ENCODE measurements around the gene ELAVL1. TPM values are rescaled to one million over a fixed set of nuclear protein-coding genes. Genes with fewer than 3 reads are reported as not detected.

Gene ELAVL1
- total and polyA plus RNA-seq, 3 donors from 2014 or later: 75.7 to 128 (median 84.8) TPM

DNA sequence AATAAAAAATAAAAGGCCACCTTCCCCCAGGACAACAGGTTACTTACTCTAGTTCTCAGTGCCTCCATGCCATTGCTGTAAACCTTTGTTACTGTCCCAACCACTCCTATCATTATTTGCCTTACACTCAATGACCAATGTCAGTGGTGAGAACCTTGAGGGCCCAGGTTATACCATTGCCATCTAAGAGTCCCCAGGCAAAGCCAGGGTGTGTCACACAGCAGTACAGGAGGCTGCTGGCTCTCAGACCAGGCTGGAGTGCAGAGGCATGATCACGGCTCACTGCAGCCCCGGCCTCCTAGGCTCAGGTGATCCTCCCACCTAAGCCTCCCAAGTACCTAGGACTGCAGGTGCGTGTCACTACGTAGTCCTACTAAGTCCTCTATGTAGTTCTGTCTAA, 6.1 kb downstream of the ELAVL1 start:
- DNase-seq: no peak
- 93% methylated on average over 4 of the region's 4 CpGs; no CpG with 5 or more reads in 1 of the 2 donors for WGBS, 2 donors
- Histone ChIP-seq H3K27me3 (no peaks in the 10 kb centered on the region), H3K4me1 (peaks cover 36% of the 10 kb centered on the region), H3K36me3 (ENCODE audit: low read depth, missing control alignments) (no peaks in the 10 kb centered on the region), H3K27ac (no peak overlapping the region), H3K9me3 (no peaks in the 10 kb centered on the region), H3K4me3 (no peak overlapping the region)
- TF ChIP-seq, protein P1, sequence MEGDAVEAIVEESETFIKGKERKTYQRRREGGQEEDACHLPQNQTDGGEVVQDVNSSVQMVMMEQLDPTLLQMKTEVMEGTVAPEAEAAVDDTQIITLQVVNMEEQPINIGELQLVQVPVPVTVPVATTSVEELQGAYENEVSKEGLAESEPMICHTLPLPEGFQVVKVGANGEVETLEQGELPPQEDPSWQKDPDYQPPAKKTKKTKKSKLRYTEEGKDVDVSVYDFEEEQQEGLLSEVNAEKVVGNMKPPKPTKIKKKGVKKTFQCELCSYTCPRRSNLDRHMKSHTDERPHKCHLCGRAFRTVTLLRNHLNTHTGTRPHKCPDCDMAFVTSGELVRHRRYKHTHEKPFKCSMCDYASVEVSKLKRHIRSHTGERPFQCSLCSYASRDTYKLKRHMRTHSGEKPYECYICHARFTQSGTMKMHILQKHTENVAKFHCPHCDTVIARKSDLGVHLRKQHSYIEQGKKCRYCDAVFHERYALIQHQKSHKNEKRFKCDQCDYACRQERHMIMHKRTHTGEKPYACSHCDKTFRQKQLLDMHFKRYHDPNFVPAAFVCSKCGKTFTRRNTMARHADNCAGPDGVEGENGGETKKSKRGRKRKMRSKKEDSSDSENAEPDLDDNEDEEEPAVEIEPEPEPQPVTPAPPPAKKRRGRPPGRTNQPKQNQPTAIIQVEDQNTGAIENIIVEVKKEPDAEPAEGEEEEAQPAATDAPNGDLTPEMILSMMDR (IDR thresholded peaks at IDR 0.05): no peak
- TF ChIP-seq POLR2A (IDR thresholded peaks at IDR 0.05): no peak
- intact Hi-C loops (cut with DNase I; ENCODE audit: low total_unique reads): no loop called here

DNA sequence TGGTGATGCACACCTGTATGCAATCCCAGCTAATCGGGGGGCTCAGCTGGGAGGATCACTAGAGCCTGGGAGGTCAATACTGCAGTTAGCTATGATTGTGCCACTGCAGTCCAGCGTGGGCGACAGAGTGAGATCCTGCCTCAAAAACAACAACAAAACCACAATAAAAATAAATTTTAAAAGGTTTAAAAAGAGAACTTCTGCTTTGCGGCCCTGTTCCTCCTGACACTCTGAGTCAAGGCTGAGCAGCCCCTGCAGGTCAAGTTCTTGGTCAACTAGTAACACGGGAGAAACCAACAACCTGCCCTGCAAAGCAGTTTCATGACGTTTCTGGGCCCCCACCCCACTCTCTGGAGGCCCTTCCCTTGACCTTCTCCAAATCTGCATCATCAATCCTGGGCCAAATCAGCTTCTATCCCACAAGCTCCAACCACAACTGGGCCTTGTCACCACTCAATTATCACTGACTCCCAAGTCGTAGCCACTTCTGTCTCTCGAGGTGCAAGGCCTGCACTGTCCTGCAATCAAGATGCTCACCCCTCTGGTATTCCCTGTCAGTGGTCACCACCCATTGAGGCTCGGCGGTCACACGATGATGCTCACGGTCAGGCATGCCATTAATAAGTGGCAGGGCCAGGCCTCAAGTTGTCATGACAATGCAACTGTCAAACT, 7.5 kb downstream of the ELAVL1 start:
- TF ChIP-seq, protein P1 (IDR thresholded peaks at IDR 0.05): no peak
- no peak for TF ChIP-seq POLR2A (IDR thresholded peaks at IDR 0.05)
- Histone ChIP-seq H3K9me3 (no peaks in the 10 kb centered on the region), H3K27ac (no peak overlapping the region), H3K4me3 (no peak overlapping the region), H3K4me1 (peaks cover 25% of the 10 kb centered on the region), H3K36me3 (ENCODE audit: low read depth, missing control alignments) (no peaks in the 10 kb centered on the region), H3K27me3 (no peaks in the 10 kb centered on the region)
- intact Hi-C loops (cut with DNase I; ENCODE audit: low total_unique reads): no loop called here
- 66 to 69% methylated on average over 12 of the region's 12 CpGs for WGBS, 2 donors
- DNase-seq: no peak

DNA sequence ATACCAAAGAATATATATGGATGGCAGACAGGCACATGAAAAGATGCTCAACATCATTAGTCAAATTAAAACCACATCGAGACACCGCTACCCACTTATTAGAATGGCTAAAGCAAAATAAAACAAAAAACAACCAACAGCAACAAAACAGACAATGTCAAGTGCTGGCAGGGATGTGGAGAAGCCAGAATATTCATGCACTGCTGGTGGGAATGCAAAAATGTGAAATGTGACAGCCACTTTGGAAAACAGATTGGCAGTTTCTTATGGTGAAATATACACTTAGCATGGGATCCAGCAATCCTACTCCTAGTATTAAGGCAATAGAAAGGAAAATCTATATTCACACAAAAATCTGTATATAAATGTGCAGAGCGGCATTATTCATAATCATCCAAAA, 8.6 kb downstream of the ELAVL1 start:
- WGBS, 2 donors: 96 to 100% methylated on average over 3 of the region's 3 CpGs
- H3K4me3 ChIP-seq: no peak overlapping the region
- H3K27ac ChIP-seq: no peak overlapping the region
- intact Hi-C loops (cut with DNase I; ENCODE audit: low total_unique reads): no loop called here
- no peaks in the 10 kb centered on the region for H3K36me3 ChIP-seq (ENCODE audit: low read depth, missing control alignments)
- peaks cover 14% of the 10 kb centered on the region for H3K4me1 ChIP-seq
- TF ChIP-seq, protein P1 (IDR thresholded peaks at IDR 0.05): no peak
- no peak for TF ChIP-seq POLR2A (IDR thresholded peaks at IDR 0.05)
- H3K27me3 ChIP-seq: no peaks in the 10 kb centered on the region
- no peaks in the 10 kb centered on the region for H3K9me3 ChIP-seq
- no peak for DNase-seq

DNA sequence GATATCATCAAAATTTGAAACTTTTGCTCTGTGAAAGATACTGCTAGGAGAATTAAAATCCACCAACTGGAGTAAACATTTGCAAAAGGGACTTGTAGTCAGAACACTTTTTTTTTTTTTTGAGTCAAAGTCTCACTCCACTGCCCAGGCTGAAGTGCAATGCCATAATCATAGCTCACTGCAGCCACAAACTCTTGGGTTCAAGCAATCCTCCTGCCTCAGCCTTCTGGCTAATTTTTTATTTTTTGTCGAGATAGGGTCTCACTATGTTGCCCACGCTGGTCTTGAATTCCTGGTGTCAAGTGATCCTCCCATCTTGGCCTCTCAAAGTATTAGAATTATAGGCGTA, 9.7 kb downstream of the ELAVL1 start:
- Histone ChIP-seq H3K9me3 (no peaks in the 10 kb centered on the region), H3K27ac (no peak overlapping the region), H3K36me3 (ENCODE audit: low read depth, missing control alignments) (no peaks in the 10 kb centered on the region), H3K27me3 (no peaks in the 10 kb centered on the region), H3K4me1 (peaks cover 6% of the 10 kb centered on the region), H3K4me3 (no peak overlapping the region)
- WGBS, 2 donors: 90 to 100% methylated on average over 3 of the region's 3 CpGs
- no peak for TF ChIP-seq POLR2A (IDR thresholded peaks at IDR 0.05)
- TF ChIP-seq, protein P1 (IDR thresholded peaks at IDR 0.05): no peak
- DNase-seq: no peak
- intact Hi-C loops (cut with DNase I; ENCODE audit: low total_unique reads): no loop called here

All from testis (tissue), 3 donors.